GM12878 (cell line): Measurements from ENCODE around the gene YIF1A. TPM values are rescaled to one million over a fixed set of nuclear protein-coding genes. Genes with fewer than 3 reads are reported as not detected.
A peak's percentile ranks its signal among the peaks of the same experiment; 100 is the strongest.

ENCODE experiments used
- CBX3 ChIP-seq: fragments of 200-600 bp; sonication (generic); IDR thresholded peaks from 2 replicates; pipeline ENCODE4 v1.6.1; 2016; ENCODE audit warnings: low read depth, borderline replicate concordance
- CHD4 ChIP-seq: fragments of 200-600 bp; sonication (generic); IDR thresholded peaks from 2 replicates; pipeline ENCODE4 v1.6.1; 2016; ENCODE audit warnings: mild to moderate bottlenecking
- EED ChIP-seq: sonication (generic); IDR thresholded peaks from 2 replicates; pipeline ENCODE4 v1.6.1; 2016; ENCODE audit warnings: antibody characterized with exemption, low read depth
- ESRRA ChIP-seq: IDR thresholded peaks from 2 replicates; pipeline ENCODE4 v1.6.1; 2012; ENCODE audit warnings: mild to moderate bottlenecking, low read length, improper control_type of control experiment
- MTA3 ChIP-seq: IDR thresholded peaks from 2 replicates; pipeline ENCODE4 v1.6.1; 2012; ENCODE audit warnings: low read length, inconsistent platforms, borderline replicate concordance
- MXI1 ChIP-seq: fragments of 150-350 bp; IDR thresholded peaks from 2 replicates; pipeline ENCODE4 v1.6.1; 2011; ENCODE audit warnings: low read depth, mild to moderate bottlenecking, inconsistent platforms, low read length, improper control_type of control experiment
- MYC ChIP-seq: IDR thresholded peaks from 2 replicates; pipeline ENCODE4 v1.6.1; 2011; ENCODE audit warnings: mild to moderate bottlenecking, low read length, moderate library complexity, inconsistent platforms; ENCODE audit not compliant: insufficient read depth, insufficient replicate concordance, insufficient read length, severe bottlenecking
- NRF1 ChIP-seq: conservative IDR thresholded peaks from 2 replicates; pipeline ENCODE4 v1.6.1; 2011; ENCODE audit warnings: mild to moderate bottlenecking, low read depth, low read length, improper control_type of control experiment
- RAD21 ChIP-seq: IDR thresholded peaks from 2 replicates; pipeline ENCODE4 v1.6.1; 2011; ENCODE audit warnings: mild to moderate bottlenecking, low read depth, low read length, moderate library complexity; ENCODE audit not compliant: insufficient read depth
- SMAD1 ChIP-seq: fragments of 450-650 bp; IDR thresholded peaks from 2 replicates; pipeline ENCODE4 v1.6.1; 2018; ENCODE audit warnings: mild to moderate bottlenecking, low read depth; ENCODE audit not compliant: partially characterized antibody
- SMAD5 ChIP-seq: IDR thresholded peaks from 2 replicates; pipeline ENCODE4 v1.6.1; 2016; ENCODE audit warnings: antibody characterized with exemption, low read depth
- SREBF1 ChIP-seq: IDR thresholded peaks from 2 replicates; pipeline ENCODE4 v1.6.1; 2012; ENCODE audit warnings: mild to moderate bottlenecking, low read length
- YBX1 ChIP-seq: fragments of 450-650 bp; IDR thresholded peaks from 2 replicates; pipeline ENCODE4 v1.6.1; 2016; ENCODE audit warnings: antibody characterized with exemption
- polyA plus RNA-seq, 11 experiments: library from polyadenylated mRNA; depleted of rRNA in 4 of 11; unstranded in 6 of 11; stranded (reverse) in 5 of 11; fragments of >200 nt; fragmentation: Nextera tagmentation in 4 of 11; fragmentation: Illumina TruSeq in 1 of 11; extraction: Ambion mirVana in 4 of 11; extraction: Trizol in 1 of 11; gene quantifications; 1 replicate in 1 of 11; 2 replicates in 10 of 11; pipeline versions ENCODE4 v1.2.1 to v1.2.3, GENCODE V29; 2011 to 2016; ENCODE audit warnings: inconsistent platforms in 2 of 11, missing spikeins in 2 of 11, low read depth in 1 of 11
- total RNA-seq, 4 experiments: library from RNA; depleted of rRNA in 3 of 4; stranded (reverse); fragments of >200 nt in 3 of 4; fragmentation: Illumina TruSeq in 1 of 4; extraction: Trizol in 1 of 4; gene quantifications; 2 replicates each; pipeline versions ENCODE4 v1.2.1 to v1.2.3, GENCODE V29; 2013 to 2021
- TF ChIP-seq, protein P1 (sequence below): IDR thresholded peaks from 2 replicates; pipeline ENCODE4 v1.6.1; 2012; ENCODE audit warnings: improper control_type of control experiment, low read depth, low read length; ENCODE audit not compliant: insufficient replicate concordance
- TF ChIP-seq, protein P2 (sequence below): fragments of 450-650 bp; IDR thresholded peaks from 2 replicates; pipeline ENCODE4 v1.6.1; 2014; ENCODE audit warnings: mild to moderate bottlenecking
- TF ChIP-seq, protein P3 (sequence below): fragments of 450-650 bp; formaldehyde crosslinking; IDR thresholded peaks from 2 replicates; pipeline ENCODE4 v1.4.0; 2022; ENCODE audit warnings: mild to moderate bottlenecking, moderate library complexity
- TF ChIP-seq, protein P4 (sequence below): fragments of 450-650 bp; IDR thresholded peaks from 2 replicates; pipeline ENCODE4 v1.6.1; 2016; ENCODE audit warnings: mild to moderate bottlenecking

YIF1A gene
- total and polyA plus RNA-seq, 10 of the 15 experiments (the other 5 are each of a cell fraction or from before 2014, with no cell fraction given), result 6.6 to 128 (median 71.7) TPM

DNA sequence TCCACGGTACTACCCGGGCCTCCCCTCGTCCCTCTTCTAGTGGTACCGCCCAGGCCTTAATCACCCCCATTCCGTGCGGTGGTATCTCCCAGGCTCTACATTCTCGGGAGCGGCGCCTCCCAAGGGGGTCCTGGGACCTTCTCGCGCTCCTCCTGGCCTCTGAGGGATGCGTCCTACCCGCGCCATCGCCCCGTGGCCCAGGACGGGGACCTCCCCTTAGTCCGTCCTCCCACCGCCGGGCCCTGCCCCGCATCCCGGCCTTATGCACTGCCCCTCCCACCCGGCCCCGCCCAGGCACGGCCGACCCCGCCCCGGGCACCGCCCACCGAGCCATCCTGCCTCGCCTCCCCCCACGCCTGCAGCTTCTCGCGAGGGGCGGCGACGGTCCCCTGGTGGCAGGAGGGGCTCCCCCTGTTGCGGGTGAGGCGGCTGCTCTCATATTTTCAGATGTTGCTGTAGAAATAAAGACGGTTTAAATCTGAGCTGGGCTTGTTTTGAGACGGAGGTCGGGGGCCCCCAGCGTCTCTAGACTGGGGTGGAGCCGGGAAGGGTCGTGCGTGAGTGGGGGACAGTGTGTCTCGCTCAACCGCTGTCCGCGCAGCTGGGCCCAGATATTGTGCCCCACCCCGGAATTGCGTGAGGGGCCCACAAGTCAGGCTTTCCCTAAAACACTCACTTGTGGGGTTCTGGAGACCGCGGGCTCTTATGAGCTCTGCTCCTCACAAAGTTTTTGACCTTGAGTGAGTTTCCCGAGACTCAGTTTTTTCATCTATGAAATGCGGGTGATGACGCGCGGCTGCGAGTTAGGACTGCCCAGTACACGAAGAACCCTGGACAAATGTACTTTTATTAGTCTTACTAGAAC is 21.3 kb downstream of the YIF1A start (continued):
- TF ChIP-seq, protein P1, sequence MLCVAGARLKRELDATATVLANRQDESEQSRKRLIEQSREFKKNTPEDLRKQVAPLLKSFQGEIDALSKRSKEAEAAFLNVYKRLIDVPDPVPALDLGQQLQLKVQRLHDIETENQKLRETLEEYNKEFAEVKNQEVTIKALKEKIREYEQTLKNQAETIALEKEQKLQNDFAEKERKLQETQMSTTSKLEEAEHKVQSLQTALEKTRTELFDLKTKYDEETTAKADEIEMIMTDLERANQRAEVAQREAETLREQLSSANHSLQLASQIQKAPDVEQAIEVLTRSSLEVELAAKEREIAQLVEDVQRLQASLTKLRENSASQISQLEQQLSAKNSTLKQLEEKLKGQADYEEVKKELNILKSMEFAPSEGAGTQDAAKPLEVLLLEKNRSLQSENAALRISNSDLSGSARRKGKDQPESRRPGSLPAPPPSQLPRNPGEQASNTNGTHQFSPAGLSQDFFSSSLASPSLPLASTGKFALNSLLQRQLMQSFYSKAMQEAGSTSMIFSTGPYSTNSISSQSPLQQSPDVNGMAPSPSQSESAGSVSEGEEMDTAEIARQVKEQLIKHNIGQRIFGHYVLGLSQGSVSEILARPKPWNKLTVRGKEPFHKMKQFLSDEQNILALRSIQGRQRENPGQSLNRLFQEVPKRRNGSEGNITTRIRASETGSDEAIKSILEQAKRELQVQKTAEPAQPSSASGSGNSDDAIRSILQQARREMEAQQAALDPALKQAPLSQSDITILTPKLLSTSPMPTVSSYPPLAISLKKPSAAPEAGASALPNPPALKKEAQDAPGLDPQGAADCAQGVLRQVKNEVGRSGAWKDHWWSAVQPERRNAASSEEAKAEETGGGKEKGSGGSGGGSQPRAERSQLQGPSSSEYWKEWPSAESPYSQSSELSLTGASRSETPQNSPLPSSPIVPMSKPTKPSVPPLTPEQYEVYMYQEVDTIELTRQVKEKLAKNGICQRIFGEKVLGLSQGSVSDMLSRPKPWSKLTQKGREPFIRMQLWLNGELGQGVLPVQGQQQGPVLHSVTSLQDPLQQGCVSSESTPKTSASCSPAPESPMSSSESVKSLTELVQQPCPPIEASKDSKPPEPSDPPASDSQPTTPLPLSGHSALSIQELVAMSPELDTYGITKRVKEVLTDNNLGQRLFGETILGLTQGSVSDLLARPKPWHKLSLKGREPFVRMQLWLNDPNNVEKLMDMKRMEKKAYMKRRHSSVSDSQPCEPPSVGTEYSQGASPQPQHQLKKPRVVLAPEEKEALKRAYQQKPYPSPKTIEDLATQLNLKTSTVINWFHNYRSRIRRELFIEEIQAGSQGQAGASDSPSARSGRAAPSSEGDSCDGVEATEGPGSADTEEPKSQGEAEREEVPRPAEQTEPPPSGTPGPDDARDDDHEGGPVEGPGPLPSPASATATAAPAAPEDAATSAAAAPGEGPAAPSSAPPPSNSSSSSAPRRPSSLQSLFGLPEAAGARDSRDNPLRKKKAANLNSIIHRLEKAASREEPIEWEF, result no peak
- TF ChIP-seq NRF1 (no peak), SMAD5 (no peak; the same call in 1 of the 2 replicates), CHD4 (no peak), CBX3 (no peak), SMAD1 (peak; percentile 16), YBX1 (no peak), MXI1 (no peak), SREBF1 (peak; percentile 68), ESRRA (no peak), RAD21 (no peak), MYC (no peak), EED (no peak), MTA3 (no peak)
- TF ChIP-seq, protein P2, sequence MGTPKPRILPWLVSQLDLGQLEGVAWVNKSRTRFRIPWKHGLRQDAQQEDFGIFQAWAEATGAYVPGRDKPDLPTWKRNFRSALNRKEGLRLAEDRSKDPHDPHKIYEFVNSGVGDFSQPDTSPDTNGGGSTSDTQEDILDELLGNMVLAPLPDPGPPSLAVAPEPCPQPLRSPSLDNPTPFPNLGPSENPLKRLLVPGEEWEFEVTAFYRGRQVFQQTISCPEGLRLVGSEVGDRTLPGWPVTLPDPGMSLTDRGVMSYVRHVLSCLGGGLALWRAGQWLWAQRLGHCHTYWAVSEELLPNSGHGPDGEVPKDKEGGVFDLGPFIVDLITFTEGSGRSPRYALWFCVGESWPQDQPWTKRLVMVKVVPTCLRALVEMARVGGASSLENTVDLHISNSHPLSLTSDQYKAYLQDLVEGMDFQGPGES, result no peak
- TF ChIP-seq, protein P3, sequence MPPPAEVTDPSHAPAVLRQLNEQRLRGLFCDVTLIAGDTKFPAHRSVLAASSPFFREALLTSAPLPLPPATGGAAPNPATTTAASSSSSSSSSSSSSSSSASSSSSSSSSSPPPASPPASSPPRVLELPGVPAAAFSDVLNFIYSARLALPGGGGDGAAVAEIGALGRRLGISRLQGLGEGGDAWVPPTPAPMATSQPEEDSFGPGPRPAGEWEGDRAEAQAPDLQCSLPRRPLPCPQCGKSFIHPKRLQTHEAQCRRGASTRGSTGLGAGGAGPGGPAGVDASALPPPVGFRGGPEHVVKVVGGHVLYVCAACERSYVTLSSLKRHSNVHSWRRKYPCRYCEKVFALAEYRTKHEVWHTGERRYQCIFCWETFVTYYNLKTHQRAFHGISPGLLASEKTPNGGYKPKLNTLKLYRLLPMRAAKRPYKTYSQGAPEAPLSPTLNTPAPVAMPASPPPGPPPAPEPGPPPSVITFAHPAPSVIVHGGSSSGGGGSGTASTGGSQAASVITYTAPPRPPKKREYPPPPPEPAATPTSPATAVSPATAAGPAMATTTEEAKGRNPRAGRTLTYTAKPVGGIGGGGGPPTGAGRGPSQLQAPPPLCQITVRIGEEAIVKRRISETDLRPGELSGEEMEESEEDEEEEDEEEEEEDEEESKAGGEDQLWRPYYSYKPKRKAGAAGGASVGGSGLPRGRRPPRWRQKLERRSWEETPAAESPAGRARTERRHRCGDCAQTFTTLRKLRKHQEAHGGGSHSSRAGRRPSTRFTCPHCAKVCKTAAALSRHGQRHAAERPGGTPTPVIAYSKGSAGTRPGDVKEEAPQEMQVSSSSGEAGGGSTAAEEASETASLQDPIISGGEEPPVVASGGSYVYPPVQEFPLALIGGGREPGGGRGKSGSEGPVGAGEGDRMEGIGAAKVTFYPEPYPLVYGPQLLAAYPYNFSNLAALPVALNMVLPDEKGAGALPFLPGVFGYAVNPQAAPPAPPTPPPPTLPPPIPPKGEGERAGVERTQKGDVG, result no peak
- TF ChIP-seq, protein P4, sequence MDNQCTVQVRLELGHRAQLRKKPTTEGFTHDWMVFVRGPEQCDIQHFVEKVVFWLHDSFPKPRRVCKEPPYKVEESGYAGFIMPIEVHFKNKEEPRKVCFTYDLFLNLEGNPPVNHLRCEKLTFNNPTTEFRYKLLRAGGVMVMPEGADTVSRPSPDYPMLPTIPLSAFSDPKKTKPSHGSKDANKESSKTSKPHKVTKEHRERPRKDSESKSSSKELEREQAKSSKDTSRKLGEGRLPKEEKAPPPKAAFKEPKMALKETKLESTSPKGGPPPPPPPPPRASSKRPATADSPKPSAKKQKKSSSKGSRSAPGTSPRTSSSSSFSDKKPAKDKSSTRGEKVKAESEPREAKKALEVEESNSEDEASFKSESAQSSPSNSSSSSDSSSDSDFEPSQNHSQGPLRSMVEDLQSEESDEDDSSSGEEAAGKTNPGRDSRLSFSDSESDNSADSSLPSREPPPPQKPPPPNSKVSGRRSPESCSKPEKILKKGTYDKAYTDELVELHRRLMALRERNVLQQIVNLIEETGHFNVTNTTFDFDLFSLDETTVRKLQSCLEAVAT, result peak; percentile 47; the same call in 1 of the 2 replicates
